Stomach (tissue), 9 donors: ENCODE data around the gene SULT1A1. TPM values are rescaled to one million over a fixed set of nuclear protein-coding genes. Genes with fewer than 3 reads are reported as not detected.
"Not testable (repeated sequence)": the region's sequence is repeated elsewhere in the genome, so short reads cannot be mapped to it uniquely, and the experiment has no call there.

Experiments
- DNase-seq, 2 donors: peaks; one replicate each; pipeline versions ENCODE4 v3.0.0 to v3.0.0-alpha.2; 2013 to 2019
- H3K27ac ChIP-seq, 5 donors: fragments of 200-600 bp in 4 of 5; sonication (generic) in 4 of 5; one replicate each; pipeline ENCODE4 v1.5.1; 2013 to 2019; ENCODE audit warnings: mild to moderate bottlenecking in 1 of 5, moderate library complexity in 1 of 5
- H3K27me3 ChIP-seq, 3 donors: fragments of 200-600 bp; sonication (generic); one replicate each; pipeline ENCODE4 v1.5.1; 2017 to 2019; ENCODE audit warnings: mixed run types in 1 of 3
- H3K36me3 ChIP-seq, 4 donors: fragments of 200-600 bp; sonication (generic); 1 replicate in 3 of 4; 2 replicates in 1 of 4; pipeline ENCODE4 v1.5.1; 2016 to 2019
- H3K4me1 ChIP-seq, 4 donors: fragments of 200-600 bp; sonication (generic); one replicate each; pipeline ENCODE4 v1.5.1; 2016 to 2019
- H3K4me3 ChIP-seq, 4 donors: fragments of 200-600 bp; sonication (generic) in 3 of 4; one replicate each; pipeline ENCODE4 v1.5.1; 2016 to 2019; ENCODE audit warnings: mild to moderate bottlenecking in 1 of 4
- H3K9me3 ChIP-seq, 4 donors: fragments of 200-600 bp; sonication (generic); one replicate each; pipeline ENCODE4 v1.5.1; 2016 to 2019
- EP300 ChIP-seq: sonication (generic); formaldehyde crosslinking; IDR thresholded peaks from one replicate; pipeline ENCODE4 v1.6.1; 2017; ENCODE audit warnings: antibody characterized with exemption
- POLR2A ChIP-seq, 4 donors: fragments of 450-650 bp; IDR thresholded peaks; one replicate each; pipeline ENCODE4 v1.6.1; 2016; ENCODE audit warnings: antibody characterized with exemption in 4 of 4, control low read depth in 2 of 4, mild to moderate bottlenecking in 1 of 4, moderate library complexity in 1 of 4
- POLR2AphosphoS5 ChIP-seq, 3 donors: sonication (generic); formaldehyde crosslinking; IDR thresholded peaks; one replicate each; pipeline ENCODE4 v1.6.1; 2016; ENCODE audit warnings: antibody characterized with exemption in 3 of 3
- WGBS, 5 donors: extraction: QIAGEN DNeasy Blood & Tissue Kit in 3 of 5; methylation state at CpG; one replicate each; pipeline versions ENCODE4 v1.1.5 to v1.1.7; 2013 to 2018; 5-methylcytosine and 5-hydroxymethylcytosine counted together
- intact Hi-C: fragments of 100-400 bp; cut with DNase I; formaldehyde crosslinking; loops from one replicate; pipeline ENCODE4 v1.15.1; 2023; ENCODE audit warnings: low total_unique reads
- polyA plus RNA-seq, 3 donors: library from polyadenylated mRNA; stranded (reverse); fragments of 200-250 nt; gene quantifications; one replicate each; pipeline ENCODE4 v1.2.3, GENCODE V29; 2013
- total RNA-seq, 5 donors: library from RNA; depleted of rRNA; stranded (reverse); fragments of >200 nt; gene quantifications; one replicate each; pipeline versions ENCODE4 v1.1.0 to v1.2.3, GENCODE V29; 2014 to 2016
- TF ChIP-seq, protein P1 (sequence below), 7 experiments: fragments of 450-650 bp in 4 of 7; fragments of 200-600 bp in 3 of 7; sonication (generic) in 3 of 7; IDR thresholded peaks; one replicate each; pipeline ENCODE4 v1.5.1; 2016 to 2019; ENCODE audit warnings: antibody characterized with exemption in 7 of 7, control low read depth in 2 of 7, mild to moderate bottlenecking in 1 of 7
- donor health status: healthy with polysubstance abuse.
- donor health status: Bipolar disorder and iron deficiency.
- donor health status: healthy.

SULT1A1 gene
- total and polyA plus RNA-seq, 8 donors: 6.2 to 99.8 (median 50.6) TPM

DNA sequence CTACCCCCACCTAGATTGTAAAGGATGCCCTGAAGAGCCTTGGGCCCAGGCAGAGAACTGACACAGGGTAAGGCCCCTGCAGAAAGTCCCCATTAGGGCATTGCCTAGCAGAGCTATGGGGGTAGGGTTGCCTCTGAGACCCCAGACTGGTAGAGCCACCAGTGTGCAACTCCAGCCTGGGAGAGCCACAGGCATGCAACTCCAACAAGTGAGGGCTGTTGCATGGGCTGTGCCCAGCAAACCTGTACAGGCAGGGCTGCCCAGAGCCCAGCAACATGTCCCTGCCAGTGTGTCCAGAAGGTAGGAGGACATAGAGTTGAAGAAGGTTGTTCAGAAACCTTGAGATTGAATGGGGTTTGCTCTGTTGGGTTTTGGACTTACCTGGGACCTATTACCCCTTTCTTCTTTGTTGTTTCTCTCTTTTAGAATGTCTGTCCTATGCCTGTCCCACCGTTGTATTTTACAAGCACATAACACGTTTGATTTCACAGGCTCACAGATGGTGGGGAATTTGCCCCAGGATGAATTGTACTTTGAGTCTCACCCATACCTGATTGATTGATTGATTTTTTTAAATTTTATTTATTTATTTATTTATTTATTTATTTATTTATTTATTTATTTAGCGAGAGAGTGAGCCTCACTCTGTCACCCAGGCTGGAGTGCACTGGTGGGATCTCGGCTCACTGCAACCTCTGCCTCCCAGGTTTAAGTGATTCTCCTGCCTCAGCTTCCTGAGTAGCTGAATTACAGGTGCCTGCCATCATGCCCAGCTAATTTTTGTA lies 39.7 kb downstream of the SULT1A1 start:
- H3K4me1 ChIP-seq: peaks cover 6 to 33% (median 23%) of the 10 kb centered on the region in 4 donors
- DNase-seq: no peak
- no peaks in the 10 kb centered on the region for H3K27me3 ChIP-seq
- no peak overlapping the region for H3K27ac ChIP-seq
- WGBS, 5 donors: 95 to 100% (median 98%) methylated on average over 4 of the region's 4 CpGs
- intact Hi-C loops: no loop called here
- no peak for TF ChIP-seq POLR2AphosphoS5 (IDR thresholded peaks at IDR 0.05)
- TF ChIP-seq, protein P1, sequence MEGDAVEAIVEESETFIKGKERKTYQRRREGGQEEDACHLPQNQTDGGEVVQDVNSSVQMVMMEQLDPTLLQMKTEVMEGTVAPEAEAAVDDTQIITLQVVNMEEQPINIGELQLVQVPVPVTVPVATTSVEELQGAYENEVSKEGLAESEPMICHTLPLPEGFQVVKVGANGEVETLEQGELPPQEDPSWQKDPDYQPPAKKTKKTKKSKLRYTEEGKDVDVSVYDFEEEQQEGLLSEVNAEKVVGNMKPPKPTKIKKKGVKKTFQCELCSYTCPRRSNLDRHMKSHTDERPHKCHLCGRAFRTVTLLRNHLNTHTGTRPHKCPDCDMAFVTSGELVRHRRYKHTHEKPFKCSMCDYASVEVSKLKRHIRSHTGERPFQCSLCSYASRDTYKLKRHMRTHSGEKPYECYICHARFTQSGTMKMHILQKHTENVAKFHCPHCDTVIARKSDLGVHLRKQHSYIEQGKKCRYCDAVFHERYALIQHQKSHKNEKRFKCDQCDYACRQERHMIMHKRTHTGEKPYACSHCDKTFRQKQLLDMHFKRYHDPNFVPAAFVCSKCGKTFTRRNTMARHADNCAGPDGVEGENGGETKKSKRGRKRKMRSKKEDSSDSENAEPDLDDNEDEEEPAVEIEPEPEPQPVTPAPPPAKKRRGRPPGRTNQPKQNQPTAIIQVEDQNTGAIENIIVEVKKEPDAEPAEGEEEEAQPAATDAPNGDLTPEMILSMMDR (IDR thresholded peaks at IDR 0.05): no peak
- no peak for TF ChIP-seq POLR2A (IDR thresholded peaks at IDR 0.05)
- no peak overlapping the region for H3K4me3 ChIP-seq
- peaks cover 0 to 16% (median 4%) of the 10 kb centered on the region in 4 donors for H3K36me3 ChIP-seq
- H3K9me3 ChIP-seq: peaks cover 0 to 6% (median 0%) of the 10 kb centered on the region in 4 donors

DNA sequence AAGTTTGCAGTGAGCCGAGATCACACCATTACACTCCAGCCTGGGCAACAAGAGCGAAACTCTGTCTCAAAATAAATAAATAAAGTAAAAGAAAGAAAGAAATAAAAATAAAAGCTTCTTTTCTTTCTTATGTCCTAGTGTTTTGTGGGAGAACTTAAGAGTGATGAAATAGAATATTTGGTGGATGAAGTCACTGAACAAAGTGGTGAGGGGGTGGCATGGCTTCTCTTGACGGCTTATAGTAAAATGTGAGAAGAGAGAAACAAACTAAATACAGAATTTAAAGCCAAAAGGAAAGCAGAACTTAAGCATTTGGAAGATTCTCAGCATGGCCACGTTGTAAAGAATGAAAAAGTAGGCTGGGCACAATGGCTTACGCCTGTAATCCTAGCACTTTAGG lies 40.8 kb downstream of the SULT1A1 start:
- no peak for DNase-seq
- Histone ChIP-seq H3K27ac (no peak overlapping the region), H3K36me3 (peaks cover 0 to 17% (median 6%) of the 10 kb centered on the region in 4 donors), H3K4me1 (peaks cover 6 to 25% (median 19%) of the 10 kb centered on the region in 4 donors), H3K27me3 (no peaks in the 10 kb centered on the region), H3K9me3 (peaks cover 0 to 6% (median 0%) of the 10 kb centered on the region in 4 donors), H3K4me3 (no peak overlapping the region)
- TF ChIP-seq, protein P1 (IDR thresholded peaks at IDR 0.05): no peak
- TF ChIP-seq POLR2A (IDR thresholded peaks at IDR 0.05) (no peak), EP300 (no peak), POLR2AphosphoS5 (IDR thresholded peaks at IDR 0.05) (no peak)
- WGBS, 5 donors: 84 to 94% (median 93%) methylated on average over 5 of the region's 5 CpGs
- intact Hi-C loops: no loop called here

DNA sequence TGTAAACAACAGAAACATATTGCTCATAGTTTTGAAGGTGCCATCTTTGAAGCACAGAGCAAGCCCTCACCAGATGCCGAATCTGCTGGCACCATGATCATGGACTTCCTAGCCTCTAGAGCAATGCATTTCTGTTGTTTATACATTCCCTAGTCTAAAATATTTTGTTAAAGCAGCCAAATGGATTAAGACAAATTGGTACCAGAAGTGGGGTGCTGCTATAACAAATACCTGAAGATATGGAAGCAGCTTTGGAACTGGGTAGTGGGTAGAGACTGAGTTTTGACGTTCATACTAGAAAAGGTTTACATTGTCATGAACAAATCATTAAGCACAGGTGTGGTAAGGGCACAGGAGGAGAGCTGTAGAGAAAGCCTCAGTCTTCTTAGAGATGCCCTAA lies 42.6 kb downstream of the SULT1A1 start:
- H3K36me3 ChIP-seq: peaks cover 0 to 17% (median 6%) of the 10 kb centered on the region in 4 donors
- intact Hi-C loops: no loop called here
- no peak overlapping the region for H3K4me3 ChIP-seq
- peaks cover 0 to 11% (median 3%) of the 10 kb centered on the region in 4 donors for H3K4me1 ChIP-seq
- H3K9me3 ChIP-seq: peaks cover 0 to 6% (median 0%) of the 10 kb centered on the region in 4 donors
- TF ChIP-seq EP300: no peak
- TF ChIP-seq, protein P1 (IDR thresholded peaks at IDR 0.05): no peak
- TF ChIP-seq POLR2A (IDR thresholded peaks at IDR 0.05): no peak
- TF ChIP-seq POLR2AphosphoS5 (IDR thresholded peaks at IDR 0.05): no peak
- no peak for DNase-seq
- H3K27me3 ChIP-seq: no peaks in the 10 kb centered on the region
- H3K27ac ChIP-seq: no peak overlapping the region
- 92 to 100% (median 98%) methylated on average over 2 of the region's 2 CpGs for WGBS, 5 donors

DNA sequence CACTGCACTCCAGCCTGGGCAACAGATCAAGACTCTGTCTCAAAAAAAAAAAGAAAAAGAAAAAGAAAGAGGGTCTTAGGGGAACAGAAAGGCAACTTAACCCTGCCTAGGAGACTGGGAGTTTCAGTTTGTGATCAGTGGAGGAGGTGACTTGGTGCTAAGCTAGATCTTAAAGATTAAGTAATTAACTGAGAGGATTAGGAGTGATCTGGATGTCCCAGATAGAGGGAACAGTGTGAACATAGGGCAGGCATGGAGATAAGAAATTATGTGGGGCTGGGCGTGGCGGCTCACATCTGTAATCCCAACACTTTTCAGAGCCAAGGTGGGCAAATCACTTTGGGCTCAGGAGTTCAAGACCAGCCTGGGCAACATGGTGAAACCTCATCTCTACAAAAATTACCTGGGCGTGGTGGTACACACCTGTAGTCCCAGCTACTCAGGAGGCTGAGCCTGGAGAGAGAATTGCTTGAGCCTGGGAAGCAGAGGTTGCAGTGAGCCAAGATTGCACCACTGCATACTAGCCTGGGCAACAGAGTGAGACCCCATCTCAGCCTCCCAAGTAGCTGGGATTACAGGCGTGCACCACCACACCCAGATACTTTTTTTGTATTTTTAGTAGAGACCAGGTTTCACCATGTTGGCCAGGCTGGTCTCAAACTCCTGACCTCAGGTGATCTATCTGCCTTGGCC lies 43.5 kb downstream of the SULT1A1 start:
- H3K36me3 ChIP-seq: peaks cover 0 to 17% (median 6%) of the 10 kb centered on the region in 4 donors
- 92 to 100% (median 98%) methylated on average over 4 of the region's 4 CpGs for WGBS, 5 donors
- DNase-seq, intact Hi-C loops, H3K27ac ChIP-seq, H3K4me3 ChIP-seq, H3K9me3 ChIP-seq, H3K27me3 ChIP-seq: not testable (repeated sequence)
- peaks cover 0 to 12% (median 7%) of the 10 kb centered on the region in 4 donors for H3K4me1 ChIP-seq
